ENCODE data around the gene MMP23B.
"Not testable (repeated sequence)": the region's sequence is repeated elsewhere in the genome, so short reads cannot be mapped to it uniquely, and the experiment has no call there.

MMP23B gene

GRCh38 chr1:1664318-1664717, 32.3 kb downstream of the MMP23B start:
- in situ Hi-C loops (cut with MboI; ENCODE audit: low sequenced_read_pairs) = not testable (repeated sequence)

GRCh38 chr1:1664941-1665814, 33.2 kb downstream of the MMP23B start:
- in situ Hi-C loops (cut with MboI; ENCODE audit: low sequenced_read_pairs) = no loop called here

- in situ Hi-C loops (cut with MboI; ENCODE audit: low sequenced_read_pairs) = no loop called here
Measured at GRCh38 chr1:1665815-1666251, 33.9 kb downstream of the MMP23B start.

GRCh38 chr1:1666526-1666925, 34.6 kb downstream of the MMP23B start:
- in situ Hi-C loops (cut with MboI; ENCODE audit: low sequenced_read_pairs) = no loop called here

GRCh38 chr1:1669468-1670440, 37.8 kb downstream of the MMP23B start:
- in situ Hi-C loops (cut with MboI; ENCODE audit: low sequenced_read_pairs) = no loop called here

- in situ Hi-C loops (cut with MboI; ENCODE audit: low sequenced_read_pairs) = no loop called here
Measured at GRCh38 chr1:1670866-1671265, 38.9 kb downstream of the MMP23B start.

GRCh38 chr1:1671365-1672119, 39.6 kb downstream of the MMP23B start:
- in situ Hi-C loops (cut with MboI; ENCODE audit: low sequenced_read_pairs) = no loop called here

- in situ Hi-C loops (cut with MboI; ENCODE audit: low sequenced_read_pairs) = no loop called here
Measured at GRCh38 chr1:1672181-1672965, 40.4 kb downstream of the MMP23B start.

- in situ Hi-C loops (cut with MboI; ENCODE audit: low sequenced_read_pairs) = not testable (repeated sequence)
Measured at GRCh38 chr1:1674806-1675205, 42.8 kb downstream of the MMP23B start.

GRCh38 chr1:1675218-1675617, 43.2 kb downstream of the MMP23B start:
- in situ Hi-C loops (cut with MboI; ENCODE audit: low sequenced_read_pairs) = not testable (repeated sequence)

GRCh38 chr1:1676087-1676486, 44.1 kb downstream of the MMP23B start:
- in situ Hi-C loops (cut with MboI; ENCODE audit: low sequenced_read_pairs) = not testable (repeated sequence)

- in situ Hi-C loops (cut with MboI; ENCODE audit: low sequenced_read_pairs) = no loop called here
Measured at GRCh38 chr1:1677718-1678580, 46.0 kb downstream of the MMP23B start.

GRCh38 chr1:1678581-1679380, 46.8 kb downstream of the MMP23B start:
- in situ Hi-C loops (cut with MboI; ENCODE audit: low sequenced_read_pairs) = no loop called here

- in situ Hi-C loops (cut with MboI; ENCODE audit: low sequenced_read_pairs) = no loop called here
Measured at GRCh38 chr1:1680031-1680911, 48.3 kb downstream of the MMP23B start.

- in situ Hi-C loops (cut with MboI; ENCODE audit: low sequenced_read_pairs) = no loop called here
Measured at GRCh38 chr1:1680912-1681273, 48.9 kb downstream of the MMP23B start.

- in situ Hi-C loops (cut with MboI; ENCODE audit: low sequenced_read_pairs) = no loop called here
Measured at GRCh38 chr1:1683104-1683905, 51.3 kb downstream of the MMP23B start.
